ENCODE measurements around the gene PANX2. TPM values are rescaled to one million over a fixed set of nuclear protein-coding genes. Genes with fewer than 3 reads are reported as not detected.

Gene PANX2
- total RNA-seq, 4 donors from 2014 or later: 1.3 to 1.8 (median 1.6) TPM

GRCh38 chr22:50184004-50184901, 13.7 kb downstream of the PANX2 start:
- peak; percentile 5 for ATAC-seq (ENCODE audit: low FRiP score)
- no peak for TF ChIP-seq CTCF (IDR thresholded peaks at IDR 0.05)
- no peak for DNase-seq (ENCODE audit: low spot score)

GRCh38 chr22:50184902-50185374, 14.4 kb downstream of the PANX2 start:
- TF ChIP-seq CTCF (IDR thresholded peaks at IDR 0.05): no peak
- ATAC-seq (ENCODE audit: low FRiP score) (no peak), DNase-seq (ENCODE audit: low spot score) (no peak)

- TF ChIP-seq CTCF (IDR thresholded peaks at IDR 0.05): no peak
- DNase-seq (ENCODE audit: low spot score) (no peak), ATAC-seq (ENCODE audit: low FRiP score) (peak; percentile 73)
Measured at GRCh38 chr22:50185375-50186087, 15.0 kb downstream of the PANX2 start, which contains the start of gene TRABD. Gene TRABD (plus strand): TSS chr22:50185913. CDS start chr22:50193061, 7,148 bp downstream.

- DNase-seq (ENCODE audit: low spot score): no peak
- no peak for TF ChIP-seq CTCF (IDR thresholded peaks at IDR 0.05)
- ATAC-seq (ENCODE audit: low FRiP score): no peak
Measured at GRCh38 chr22:50186181-50186714, 15.7 kb downstream of the PANX2 start.

- TF ChIP-seq CTCF (IDR thresholded peaks at IDR 0.05): no peak
- ATAC-seq (ENCODE audit: low FRiP score) (no peak), DNase-seq (ENCODE audit: low spot score) (no peak)
Measured at GRCh38 chr22:50186761-50187523, 16.4 kb downstream of the PANX2 start.

- TF ChIP-seq CTCF (IDR thresholded peaks at IDR 0.05): no peak
- no peak for DNase-seq (ENCODE audit: low spot score)
Measured at GRCh38 chr22:50188356-50188755, 17.8 kb downstream of the PANX2 start.

More at GRCh38 chr22:50188356-50188755, 17.8 kb downstream of the PANX2 start:
- ATAC-seq (ENCODE audit: low FRiP score): no peak
